ENCODE measurements around the gene AFDN.
"Not testable (repeated sequence)": the region's sequence is repeated elsewhere in the genome, so short reads cannot be mapped to it uniquely, and the experiment has no call there.

The AFDN gene

DNA sequence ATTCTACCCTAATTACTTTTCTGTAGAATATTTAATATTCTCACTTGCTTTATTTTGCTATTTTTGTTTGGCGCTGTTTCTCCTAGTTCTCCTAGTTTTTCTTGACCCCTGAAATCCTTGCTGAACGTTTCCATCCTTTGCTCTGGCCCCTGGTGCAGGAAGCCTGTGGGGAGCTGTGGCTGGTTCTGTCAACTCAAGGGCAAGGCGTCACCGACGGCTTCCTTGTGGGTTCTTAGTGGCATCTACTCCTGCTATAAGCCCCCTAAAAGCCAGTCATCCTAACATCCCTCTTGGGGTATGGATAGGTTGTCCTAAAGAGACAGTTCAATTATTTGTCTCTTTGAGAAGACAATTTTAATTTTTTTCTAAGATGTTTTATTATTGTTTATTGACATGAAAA is 133.9 kb downstream of the AFDN start:
- DNase-seq, result no peak

DNA sequence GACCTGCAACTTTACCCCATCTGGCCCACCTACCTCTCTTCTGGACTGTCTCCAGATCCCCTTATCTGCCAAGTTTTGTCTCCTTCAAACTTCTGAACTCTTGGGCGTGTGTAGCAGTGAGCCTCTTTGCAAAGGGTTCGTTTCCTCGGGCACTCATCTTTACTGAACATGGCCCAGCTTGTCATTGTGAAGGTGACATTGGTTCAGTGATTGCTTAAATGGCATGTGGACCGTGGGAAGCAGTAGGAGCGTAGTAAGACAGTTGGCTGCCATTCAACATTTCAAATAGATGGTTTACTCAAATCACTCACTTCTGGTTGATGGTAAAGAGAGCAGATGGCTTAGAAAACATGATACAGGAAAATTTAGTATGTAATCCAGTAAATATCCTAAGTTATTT is 136.0 kb downstream of the AFDN start:
- no peak for DNase-seq

DNA sequence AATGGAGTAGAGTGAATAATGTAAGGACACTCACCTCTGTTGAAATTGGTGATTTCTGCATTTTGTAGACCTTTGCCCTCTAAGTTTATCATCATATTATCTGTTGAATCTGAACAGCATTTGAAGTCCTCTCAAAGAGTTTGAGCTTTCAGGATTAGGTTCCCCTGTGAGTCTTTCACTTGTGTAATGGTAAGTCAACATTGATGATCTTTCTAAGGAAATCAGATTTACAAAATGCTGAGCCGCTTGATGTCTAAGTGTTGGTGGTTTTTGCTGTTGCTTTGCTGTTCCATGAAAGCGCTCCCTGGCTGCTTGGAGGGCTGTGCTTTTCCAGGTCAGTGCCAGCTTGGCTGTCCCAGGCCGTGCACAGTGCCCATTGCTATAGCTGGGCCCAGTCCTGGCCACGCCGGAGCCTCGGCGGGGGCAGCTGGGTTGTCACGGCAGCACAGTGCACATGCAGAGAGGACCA is 136.9 kb downstream of the AFDN start:
- no peak for DNase-seq

DNA sequence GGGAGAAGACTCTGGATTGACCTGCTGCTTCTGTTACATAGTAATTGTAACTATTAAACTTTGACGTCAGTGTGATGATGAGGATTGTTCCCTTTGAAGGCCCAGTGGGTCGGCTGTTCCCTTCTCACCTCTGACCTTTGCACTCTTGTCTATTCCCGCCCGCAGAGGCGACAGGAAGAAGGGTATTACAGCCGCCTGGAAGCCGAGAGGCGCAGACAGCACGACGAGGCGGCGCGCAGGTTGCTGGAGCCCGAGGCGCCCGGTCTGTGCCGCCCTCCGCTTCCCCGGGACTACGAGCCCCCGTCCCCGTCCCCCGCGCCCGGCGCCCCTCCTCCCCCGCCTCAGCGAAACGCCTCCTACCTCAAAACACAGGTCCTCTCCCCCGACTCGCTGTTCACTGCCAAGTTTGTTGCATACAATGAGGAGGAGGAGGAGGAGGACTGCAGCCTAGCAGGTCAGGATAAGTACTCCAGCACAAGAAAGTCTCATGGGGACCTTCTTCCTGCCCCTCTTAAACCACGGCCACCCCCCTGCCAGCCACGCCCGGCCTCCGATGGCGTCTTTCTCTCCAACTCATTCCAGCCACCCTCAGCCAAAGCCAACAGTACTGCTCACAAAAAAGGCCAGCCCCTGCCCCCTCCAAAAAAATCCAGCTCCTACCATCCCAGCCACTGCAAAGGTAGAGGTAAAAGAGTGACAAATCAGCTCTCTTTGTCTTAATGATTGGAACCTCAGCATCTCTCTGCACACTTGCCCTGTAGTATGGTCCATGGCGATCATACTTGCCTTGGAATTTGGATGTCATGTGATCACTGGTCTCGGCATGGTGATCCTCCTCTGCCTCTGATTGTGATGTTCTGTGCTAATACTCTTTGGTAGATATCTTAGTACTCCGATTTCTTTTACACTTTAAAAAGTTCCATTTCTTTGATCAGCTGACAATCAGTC is 139.2 kb downstream of the AFDN start:
- no peak for DNase-seq

DNA sequence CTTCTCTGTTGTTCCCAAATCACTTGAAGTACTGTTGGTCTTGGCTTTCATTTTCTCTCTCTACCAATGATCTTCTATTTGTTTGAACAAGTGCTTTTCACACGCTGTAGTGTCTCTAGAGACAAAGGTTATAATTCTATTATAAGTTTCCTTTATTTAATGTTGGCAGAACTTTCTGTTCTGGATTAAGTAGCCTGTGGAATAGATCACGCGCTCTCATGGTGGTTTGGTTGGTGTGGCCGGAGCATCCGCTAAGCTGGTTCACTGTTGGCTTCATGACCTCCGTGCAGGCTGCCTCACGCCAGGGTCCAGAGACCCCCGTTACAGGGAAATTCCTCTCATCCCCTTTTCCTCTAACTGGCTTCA is 139.8 kb downstream of the AFDN start:
- DNase-seq, result no peak

DNA sequence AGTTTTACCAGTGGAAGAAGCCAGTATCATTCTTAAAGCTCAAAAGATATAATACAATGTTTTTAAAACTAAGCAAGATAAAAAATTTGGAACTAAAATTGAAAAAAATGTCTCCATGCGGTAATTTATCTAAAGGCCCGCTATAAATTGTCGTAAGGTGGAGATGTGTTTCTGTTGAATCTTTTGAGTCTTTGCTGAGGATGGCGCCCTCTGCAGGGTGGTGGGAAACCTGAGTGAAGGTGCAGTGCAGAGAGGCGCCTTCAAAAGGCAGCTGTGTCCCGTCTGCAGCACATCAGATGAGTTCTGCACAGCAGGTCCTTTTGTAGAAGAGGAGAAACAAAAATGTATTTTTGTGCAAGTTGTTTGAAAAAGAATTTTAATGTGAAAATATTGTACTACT is 141.4 kb downstream of the AFDN start:
- DNase-seq, result peak in 1 of 2 donors; percentile 15

DNA sequence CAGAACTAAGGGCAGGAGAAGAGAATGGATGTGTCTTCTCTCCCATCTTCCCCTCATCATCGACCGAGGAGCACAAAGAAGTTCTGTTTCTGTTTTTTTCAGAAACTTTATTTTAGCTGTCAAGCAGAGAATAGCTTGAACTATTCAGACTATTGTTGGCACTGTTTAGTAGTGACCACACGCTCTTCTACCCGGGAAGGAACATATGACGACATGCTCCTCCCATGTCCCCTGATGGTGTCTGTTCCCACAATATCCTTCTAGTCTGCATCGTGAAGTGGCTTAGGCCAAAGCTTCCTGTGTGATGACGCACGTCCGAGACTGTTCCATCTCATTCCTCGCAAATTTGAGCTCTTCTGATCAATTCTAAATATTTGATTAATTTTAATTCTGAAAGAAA is 143.5 kb downstream of the AFDN start:
- DNase-seq, result no peak

DNA sequence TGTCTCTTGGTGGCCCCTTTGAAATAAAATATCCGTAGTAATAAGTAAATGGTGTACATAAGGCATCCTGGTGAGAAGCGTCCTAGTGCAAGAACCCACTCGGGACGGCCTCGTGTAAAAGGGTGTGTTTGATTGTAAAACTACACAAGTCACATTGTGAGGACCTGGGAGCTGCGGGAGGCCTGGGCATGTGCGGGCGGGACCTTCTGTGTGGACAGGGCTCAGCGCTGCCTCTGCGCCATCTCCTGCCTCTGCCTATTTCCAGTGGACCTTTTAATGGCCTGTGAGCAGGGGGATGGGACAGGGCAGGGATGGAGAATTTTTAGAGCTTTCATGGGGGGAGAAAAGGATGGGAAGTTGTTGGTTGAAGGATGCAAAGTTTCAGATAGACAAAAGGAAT is 145.5 kb downstream of the AFDN start:
- DNase-seq, result no peak

DNA sequence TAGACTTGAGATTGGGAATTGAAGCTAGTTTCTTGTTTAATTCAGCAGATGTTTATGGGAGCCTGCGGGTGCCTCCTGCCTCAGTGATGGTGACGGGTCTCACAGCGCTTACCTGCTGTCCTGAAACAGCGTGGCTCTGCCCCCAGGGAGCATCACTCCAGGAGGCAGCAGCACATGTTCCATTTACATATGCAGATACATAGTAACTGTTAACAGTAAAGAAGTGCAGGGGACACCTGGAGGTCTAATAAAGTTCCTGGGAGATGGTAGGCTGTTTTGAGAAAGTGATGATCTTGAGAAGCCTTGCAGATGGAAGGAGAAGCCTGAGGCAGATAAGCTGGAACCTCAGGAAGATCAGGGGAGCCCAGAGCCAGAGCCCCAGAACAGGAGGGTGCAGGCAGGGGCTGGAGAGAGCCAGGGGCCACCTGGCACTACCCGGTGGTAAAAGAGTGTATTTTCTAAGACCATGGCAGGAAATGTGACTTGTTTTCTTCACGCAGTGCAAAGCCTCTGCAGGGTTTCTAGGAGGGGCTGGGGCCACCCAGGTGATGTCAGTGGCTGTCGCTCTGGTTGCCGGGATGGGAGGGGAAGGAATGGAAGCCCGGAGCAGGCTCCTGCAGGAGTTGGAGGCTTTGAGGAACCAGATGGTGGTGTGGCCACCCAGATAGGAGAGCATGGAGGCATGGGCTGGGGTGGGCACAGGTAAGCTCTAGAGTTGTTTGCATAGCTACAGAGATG is 146.6 kb downstream of the AFDN start:
- DNase-seq, result no peak

DNA sequence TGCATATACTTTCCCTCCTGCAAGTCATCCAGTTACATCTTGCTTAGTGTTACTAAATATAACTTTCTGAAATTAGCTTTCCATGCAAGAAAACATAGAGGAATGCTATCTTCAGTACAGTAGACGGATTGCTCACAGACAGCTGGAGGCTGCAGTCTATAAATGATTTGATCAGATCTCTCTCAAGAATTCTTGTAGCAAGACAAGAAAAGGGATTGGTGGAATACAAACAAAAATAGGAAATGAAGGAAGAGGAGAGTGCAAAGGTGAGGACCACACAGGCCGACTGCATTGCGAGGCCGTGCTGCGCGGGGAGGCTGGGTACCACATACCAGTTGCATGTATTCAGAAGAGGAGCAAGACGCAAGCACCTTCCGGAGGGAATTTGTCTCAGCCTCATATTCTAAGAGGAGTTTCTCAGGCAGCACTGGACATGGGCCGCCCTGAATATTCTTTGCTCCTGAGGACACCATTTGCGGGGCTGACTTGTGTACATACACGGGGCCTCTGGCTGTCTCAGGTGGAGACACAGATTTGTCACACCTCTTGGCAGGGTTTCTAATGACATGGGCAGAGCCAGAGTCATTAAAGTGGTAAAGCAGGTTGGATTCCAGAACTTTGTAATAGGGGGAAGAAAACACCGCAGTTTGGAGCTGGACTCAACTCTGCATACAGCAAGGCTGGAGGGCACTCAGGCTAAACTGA is 148.1 kb downstream of the AFDN start:
- DNase-seq, result no peak

DNA sequence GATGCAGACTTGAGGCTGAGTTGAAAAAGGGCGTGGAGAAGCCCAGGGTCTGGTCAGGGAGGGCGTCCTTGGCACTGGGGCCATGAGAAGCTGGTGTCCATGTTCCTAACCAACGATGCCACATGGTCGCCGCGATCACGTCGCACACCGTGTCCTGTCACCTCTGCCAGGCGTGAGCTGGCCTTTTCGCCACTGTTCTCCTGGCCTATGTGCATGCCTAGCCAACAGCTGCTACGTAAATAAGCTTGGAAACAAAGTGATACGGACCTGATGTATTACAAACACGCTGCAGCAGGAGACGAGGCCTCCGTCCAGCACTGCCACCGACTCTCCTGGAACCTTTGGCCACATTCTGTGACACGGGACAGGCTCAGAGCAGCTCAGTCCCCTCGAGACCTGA is 148.7 kb downstream of the AFDN start:
- DNase-seq, result no peak

DNA sequence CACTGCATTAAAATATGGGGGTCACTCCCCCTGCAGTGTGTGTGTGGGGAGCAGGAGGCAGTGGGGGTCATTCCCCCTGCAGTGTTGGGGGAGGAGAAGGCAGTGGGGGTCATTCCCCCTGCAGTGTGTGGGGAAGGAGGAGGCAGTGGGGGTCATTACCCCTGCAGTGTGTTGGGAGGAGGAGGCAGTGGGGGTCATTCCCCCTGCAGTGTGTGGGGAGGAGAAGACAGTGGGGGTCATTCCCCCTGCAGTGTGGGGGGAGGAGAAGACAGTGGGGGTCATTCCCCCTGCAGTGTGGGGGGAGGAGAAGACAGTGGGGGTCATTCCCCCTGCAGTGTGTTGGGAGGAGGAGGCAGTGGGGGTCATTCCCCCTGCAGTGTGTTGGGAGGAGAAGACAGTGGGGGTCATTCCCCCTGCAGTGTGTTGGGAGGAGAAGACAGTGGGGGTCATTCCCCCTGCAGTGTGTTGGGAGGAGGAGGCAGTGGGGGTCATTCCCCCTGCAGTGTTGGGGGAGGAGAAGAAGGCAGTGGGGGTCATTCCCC is 149.5 kb downstream of the AFDN start:
- DNase-seq, result not testable (repeated sequence)

DNA sequence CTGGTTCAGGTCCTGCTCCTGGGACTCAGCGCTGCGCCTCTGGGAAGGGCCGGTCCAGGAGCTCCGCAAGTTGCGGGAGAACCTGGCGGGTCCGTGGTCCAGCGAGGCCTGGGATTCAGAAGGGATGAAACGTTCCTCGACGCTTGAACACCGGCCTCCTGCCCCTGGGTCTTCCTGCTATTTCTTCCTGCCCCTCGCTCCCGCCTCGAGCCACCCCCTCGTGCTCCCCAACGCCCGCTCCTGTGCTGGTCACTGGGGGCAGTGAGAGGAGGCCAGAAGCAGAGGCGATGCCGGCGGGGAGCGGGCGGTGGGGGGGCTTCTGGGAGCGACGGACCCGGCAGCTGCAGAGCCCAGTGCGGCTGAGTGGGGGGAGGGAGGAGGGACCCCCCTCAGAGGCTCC is 150.0 kb downstream of the AFDN start:
- DNase-seq, result no peak

DNA sequence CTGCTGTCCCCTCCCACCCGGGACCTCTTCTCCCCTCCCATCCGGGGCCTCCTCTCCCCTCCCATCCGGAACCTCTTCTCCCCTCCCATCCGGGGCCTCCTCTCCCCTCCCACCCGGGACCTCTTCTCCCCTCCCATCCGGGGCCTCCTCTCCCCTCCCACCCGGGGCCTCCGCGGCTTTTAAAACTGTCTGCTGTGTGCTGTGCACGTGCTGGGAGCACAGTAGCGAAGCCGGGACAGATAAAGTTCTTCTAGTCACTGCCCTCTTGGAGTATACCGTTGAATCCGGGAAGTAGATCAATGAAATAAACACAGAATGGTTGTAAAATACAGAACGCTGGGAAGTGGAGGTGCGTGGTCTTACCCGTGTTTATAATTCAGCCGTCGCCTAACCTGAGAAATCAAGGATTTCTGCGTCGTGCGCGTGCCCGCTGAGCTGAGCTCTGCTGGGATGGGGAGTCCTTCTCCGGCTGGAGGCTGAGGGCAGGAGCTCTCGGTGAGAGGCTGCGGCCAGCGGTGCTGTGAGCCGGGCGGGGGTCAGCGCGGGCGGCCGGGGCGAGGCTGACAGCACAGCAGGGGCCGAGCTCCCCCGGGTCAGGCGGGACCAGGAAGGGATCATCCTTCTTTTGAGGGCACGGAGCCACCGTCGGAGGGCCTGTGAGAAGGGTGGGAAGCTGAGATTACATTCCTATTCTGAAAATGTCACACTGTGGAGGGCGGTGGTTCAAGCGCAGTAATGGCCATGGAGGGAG is 151.2 kb downstream of the AFDN start:
- DNase-seq, result no peak

DNA sequence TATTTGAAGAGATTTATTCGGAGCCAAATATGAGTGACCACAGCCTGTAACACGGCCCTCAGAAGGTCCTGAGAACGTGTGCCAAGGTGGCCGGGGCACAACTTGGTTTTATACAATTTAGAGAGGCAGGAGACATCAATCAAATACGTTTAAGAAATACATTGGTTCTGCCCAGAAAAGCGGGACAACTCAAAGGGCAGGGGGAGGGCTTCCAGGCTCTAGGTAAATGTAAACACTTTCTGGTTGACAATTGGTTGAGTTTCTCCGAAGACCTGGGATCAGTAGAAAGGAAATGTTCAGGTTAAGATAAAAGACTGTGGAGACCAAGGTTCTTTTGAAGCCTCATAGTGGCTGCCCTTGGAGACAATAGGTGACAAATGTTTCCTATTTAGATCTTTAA is 151.9 kb downstream of the AFDN start:
- DNase-seq, result no peak

DNA sequence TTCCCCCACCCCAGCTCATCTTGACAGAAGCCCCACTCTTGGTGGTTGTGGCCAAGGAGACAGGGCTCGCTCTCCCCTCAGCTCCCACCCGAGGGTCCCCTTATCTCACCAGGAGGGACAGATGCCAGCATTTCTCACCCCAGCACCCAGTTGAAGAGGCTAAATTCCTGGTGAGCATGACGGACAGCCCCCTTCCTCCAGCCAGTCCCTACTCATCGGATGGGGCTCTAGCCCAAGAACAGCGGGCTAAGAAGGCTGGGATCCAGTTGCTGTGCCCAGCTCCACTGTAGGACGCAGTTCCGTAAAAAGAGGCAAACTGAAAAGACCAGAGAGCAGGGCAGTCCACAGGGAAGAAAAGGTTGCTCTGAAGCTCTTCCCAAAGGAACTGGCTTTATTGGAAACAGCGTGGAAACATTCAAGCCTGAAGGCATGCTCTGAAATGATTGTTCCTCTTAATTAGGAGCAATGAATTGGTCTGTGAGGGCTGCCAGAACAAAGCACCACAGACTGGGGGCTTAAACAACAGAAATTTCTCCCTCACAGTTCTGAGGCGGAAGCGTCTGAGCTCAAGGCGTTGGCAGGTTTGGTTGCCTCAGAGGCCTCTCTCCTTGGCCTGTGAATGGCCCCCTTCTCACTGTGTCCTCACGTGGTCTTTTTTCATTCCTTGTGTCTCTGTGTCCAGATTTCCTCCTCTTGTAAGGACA is 152.9 kb downstream of the AFDN start:
- DNase-seq, result no peak

DNA sequence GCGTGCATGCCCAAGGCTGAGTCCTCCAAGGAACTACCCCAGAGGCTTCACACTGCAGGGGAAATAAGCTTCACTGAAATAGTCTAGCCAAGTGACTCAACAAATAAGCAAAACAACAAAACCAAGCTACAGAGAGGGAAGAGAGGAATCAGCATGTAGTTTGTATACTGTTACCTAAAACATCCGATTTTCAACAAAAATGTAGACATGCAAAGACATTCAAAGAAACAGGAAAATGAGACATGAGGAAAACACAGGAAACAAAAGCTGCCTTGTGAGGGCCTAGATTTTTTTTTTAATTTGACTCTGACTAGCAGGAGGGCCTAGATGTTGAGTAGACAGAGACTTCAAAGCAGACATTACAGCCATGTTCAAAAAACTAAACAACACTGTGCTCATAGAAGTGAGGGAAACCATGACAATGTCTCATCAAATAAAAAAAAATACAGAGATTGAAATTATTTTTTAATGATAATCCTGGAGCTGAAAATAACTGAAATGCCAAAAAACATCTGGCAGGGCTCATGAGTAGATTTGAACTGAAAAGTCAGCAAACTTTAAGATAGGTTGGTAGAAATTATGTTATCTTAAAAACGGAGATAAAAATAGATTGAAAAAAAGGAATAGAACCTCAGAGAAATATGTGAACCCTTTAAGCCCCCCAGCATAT is 154.3 kb downstream of the AFDN start:
- DNase-seq, result no peak

DNA sequence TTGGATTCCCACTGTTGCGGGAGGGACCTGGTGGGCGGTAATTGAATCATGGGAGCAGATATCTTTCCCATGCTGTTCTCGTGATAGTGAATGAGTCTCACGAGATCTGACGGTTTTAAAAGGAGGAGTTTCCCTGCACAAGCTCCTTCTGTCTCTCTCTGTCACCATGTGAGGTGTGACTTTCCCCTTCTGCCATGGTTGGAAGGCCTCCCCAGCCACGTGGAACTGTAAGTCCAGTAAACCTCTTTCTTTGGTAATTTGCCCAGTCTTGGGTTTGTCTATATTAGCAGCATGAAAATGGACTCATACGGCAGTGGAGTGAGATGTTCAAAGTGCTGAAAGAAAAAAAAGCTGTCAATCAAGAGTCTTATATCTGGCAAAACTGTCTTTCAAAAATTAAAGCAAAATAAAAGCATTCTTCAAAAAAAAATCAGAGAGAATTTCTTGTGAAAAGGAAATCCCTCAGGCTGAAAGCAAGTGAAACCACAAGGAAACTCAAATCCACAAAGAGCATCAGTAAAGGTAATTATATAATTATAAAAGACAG is 155.3 kb downstream of the AFDN start:
- no peak for DNase-seq

DNA sequence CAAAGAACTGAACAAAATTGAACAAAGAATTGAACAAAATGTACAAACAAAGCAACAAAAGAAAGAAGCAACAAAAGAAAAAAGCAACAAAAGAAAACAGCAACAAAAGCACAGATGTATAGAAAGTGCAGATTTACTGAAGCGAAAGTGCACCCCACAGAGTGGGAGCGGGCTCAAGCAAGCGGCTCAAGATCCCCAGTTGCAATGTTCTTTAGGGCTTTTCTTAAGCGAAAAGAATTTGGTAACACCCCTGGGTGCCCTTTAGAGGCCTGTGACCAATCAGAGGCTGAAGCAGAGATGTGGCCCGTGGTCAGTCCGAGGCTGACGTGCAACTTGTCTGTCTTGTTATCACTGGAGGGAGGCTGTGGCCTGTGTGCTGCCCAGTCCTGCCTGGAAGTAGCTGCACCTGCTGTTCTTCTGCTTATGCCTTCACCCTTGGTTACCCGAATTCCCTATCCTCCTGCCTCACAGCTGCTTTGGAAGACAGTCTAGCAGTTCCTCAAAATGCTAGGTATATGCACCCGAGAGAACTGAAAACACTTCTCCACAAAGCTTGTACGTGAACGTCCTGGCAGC is 157.5 kb downstream of the AFDN start:
- no peak for DNase-seq

DNA sequence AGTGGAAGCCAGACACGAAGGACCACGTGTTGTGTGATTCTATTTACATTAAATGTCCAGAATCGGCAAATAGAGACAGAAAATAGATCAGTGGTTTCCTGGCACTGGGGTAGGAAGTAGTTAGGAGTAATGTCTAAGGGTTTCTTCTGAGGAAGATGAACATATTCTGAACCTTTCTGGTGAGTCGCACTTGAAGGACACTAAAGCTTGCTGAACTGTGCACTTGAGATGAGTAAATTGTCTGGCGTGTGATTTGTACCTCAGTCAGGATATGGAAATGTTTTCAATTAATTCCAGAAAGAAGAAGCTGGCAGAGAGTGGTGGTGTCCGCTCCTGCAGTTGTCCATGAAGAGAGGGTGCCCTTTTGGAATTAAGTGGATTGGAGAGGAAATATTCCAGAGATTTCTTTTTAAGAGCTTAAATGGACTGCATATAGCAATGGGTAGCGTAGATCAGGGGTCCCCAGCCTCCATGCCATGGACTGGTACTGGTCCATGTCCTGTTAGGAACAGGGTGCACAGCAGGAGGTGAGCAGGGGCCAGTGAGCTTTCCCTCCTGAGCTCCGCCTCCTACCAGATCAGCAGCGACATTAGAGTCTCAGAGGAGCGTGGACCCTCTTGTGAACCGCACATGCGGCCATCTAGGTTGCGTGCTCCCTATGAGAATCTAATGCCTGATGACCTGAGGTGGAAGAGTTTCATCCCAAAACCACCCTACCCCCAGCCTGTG is 158.3 kb downstream of the AFDN start:
- no peak for DNase-seq
